GM18517 (cell line): ENCODE data around the gene TEX19.
"Not testable (repeated sequence)": the region's sequence is repeated elsewhere in the genome, so short reads cannot be mapped to it uniquely, and the experiment has no call there.

Experiments used
- ATAC-seq: cut with Tn5 transposase; IDR thresholded peaks from one replicate; pipeline ENCODE4 v1.9.1; 2021; ENCODE audit warnings: mild to moderate bottlenecking, moderate library complexity; ENCODE audit not compliant: unreplicated experiment

TEX19 gene

GRCh38 chr17:82351713-82352488 is 7.1 kb upstream of the TEX19 start:
- no peak for ATAC-seq

GRCh38 chr17:82353484-82353883 is 5.6 kb upstream of the TEX19 start:
- no peak for ATAC-seq

GRCh38 chr17:82354804-82355308 is 4.2 kb upstream of the TEX19 start:
- ATAC-seq = no peak

GRCh38 chr17:82355770-82356427 is 3.1 kb upstream of the TEX19 start:
- no peak for ATAC-seq

- no peak for ATAC-seq
Observed at GRCh38 chr17:82356845-82357355, 2.1 kb upstream of the TEX19 start.

- no peak for ATAC-seq
Observed at GRCh38 chr17:82357394-82357793, 1.7 kb upstream of the TEX19 start.

GRCh38 chr17:82359451-82360074 is 516 bp downstream of the TEX19 start:
- not testable (repeated sequence) for ATAC-seq

GRCh38 chr17:82361885-82362633 is 3.0 kb downstream of the TEX19 start:
- ATAC-seq = no peak

GRCh38 chr17:82365606-82366295 is 6.7 kb downstream of the TEX19 start:
- ATAC-seq = no peak

GRCh38 chr17:82366749-82367148 is 7.7 kb downstream of the TEX19 start:
- ATAC-seq = no peak

GRCh38 chr17:82367724-82368524 is 8.9 kb downstream of the TEX19 start:
- no peak for ATAC-seq

GRCh38 chr17:82369211-82369610 is 10.2 kb downstream of the TEX19 start:
- ATAC-seq = no peak

GRCh38 chr17:82370471-82371332 is 11.7 kb downstream of the TEX19 start:
- ATAC-seq = no peak

- no peak for ATAC-seq
Observed at GRCh38 chr17:82371333-82372248, 12.5 kb downstream of the TEX19 start, which contains the start of gene UTS2R. UTS2R (plus strand) TSS chr17:82371765; CDS start chr17:82374325, 2,560 bp downstream.

- no peak for ATAC-seq
Observed at GRCh38 chr17:82372249-82373071, 13.4 kb downstream of the TEX19 start.

- ATAC-seq = not testable (repeated sequence)
Observed at GRCh38 chr17:82373072-82373452, 14.0 kb downstream of the TEX19 start.
